ENCODE results near the gene MZB1. TPM values are rescaled to one million over a fixed set of nuclear protein-coding genes. Genes with fewer than 3 reads are reported as not detected.
A peak's percentile ranks its signal among the peaks of the same experiment; 100 is the strongest.

MZB1 gene
- total RNA-seq, 1 donor from 2014 or later: not detected

- no peaks in the 10 kb centered on the region for H3K36me3 Mint-ChIP-seq (ENCODE audit: low read depth)
- H3K27me3 Mint-ChIP-seq (ENCODE audit: low read depth): no peaks in the 10 kb centered on the region
- DNase-seq (ENCODE audit: low spot score): no peak
- no peak for TF ChIP-seq CTCF (IDR thresholded peaks at IDR 0.05)
- H3K27ac Mint-ChIP-seq (ENCODE audit: unreplicated experiment): peak overlapping the region; percentile 99
- H3K9me3 Mint-ChIP-seq (ENCODE audit: low read depth): no peaks in the 10 kb centered on the region
- peak overlapping the region; percentile 99 for H3K4me3 Mint-ChIP-seq (ENCODE audit: unreplicated experiment)
- peaks cover 38% of the 10 kb centered on the region for H3K4me1 Mint-ChIP-seq (ENCODE audit: low read depth)
Observed at GRCh38 chr5:139342423-139342723, 47.3 kb downstream of the MZB1 start.

- Mint-ChIP-seq H3K9me3 (ENCODE audit: low read depth) (no peaks in the 10 kb centered on the region), H3K27me3 (ENCODE audit: low read depth) (no peaks in the 10 kb centered on the region), H3K4me1 (ENCODE audit: low read depth) (peaks cover 39% of the 10 kb centered on the region), H3K27ac (ENCODE audit: unreplicated experiment) (peak within 1 kb of the TSS; percentile 99), H3K4me3 (ENCODE audit: unreplicated experiment) (peak within 1 kb of the TSS; percentile 99), H3K36me3 (ENCODE audit: low read depth) (no peaks in the 10 kb centered on the region)
- TF ChIP-seq CTCF (IDR thresholded peaks at IDR 0.05): peak; percentile 82
- DNase-seq (ENCODE audit: low spot score): peak; percentile 99
Observed at GRCh38 chr5:139341689-139342422, 47.9 kb downstream of the MZB1 start, which contains the start of gene PAIP2. TSS of gene PAIP2 (plus strand) at chr5:139341854. CDS start at chr5:139363785, 21,931 bp downstream.

- H3K4me3 Mint-ChIP-seq (ENCODE audit: unreplicated experiment): peak overlapping the region; percentile 99
- peaks cover 45% of the 10 kb centered on the region for H3K4me1 Mint-ChIP-seq (ENCODE audit: low read depth)
- H3K27me3 Mint-ChIP-seq (ENCODE audit: low read depth): no peaks in the 10 kb centered on the region
- no peak for DNase-seq (ENCODE audit: low spot score)
- H3K9me3 Mint-ChIP-seq (ENCODE audit: low read depth): no peaks in the 10 kb centered on the region
- TF ChIP-seq CTCF (IDR thresholded peaks at IDR 0.05): no peak
- peak overlapping the region; percentile 99 for H3K27ac Mint-ChIP-seq (ENCODE audit: unreplicated experiment)
- H3K36me3 Mint-ChIP-seq (ENCODE audit: low read depth): no peaks in the 10 kb centered on the region
Observed at GRCh38 chr5:139341187-139341688, 48.5 kb downstream of the MZB1 start.

- TF ChIP-seq CTCF (IDR thresholded peaks at IDR 0.05): no peak
Observed at GRCh38 chr5:139340051-139340450, 49.7 kb downstream of the MZB1 start.

More at GRCh38 chr5:139340051-139340450, 49.7 kb downstream of the MZB1 start:
- Mint-ChIP-seq H3K9me3 (ENCODE audit: low read depth) (no peaks in the 10 kb centered on the region), H3K27ac (ENCODE audit: unreplicated experiment) (peak overlapping the region; percentile 49), H3K27me3 (ENCODE audit: low read depth) (no peaks in the 10 kb centered on the region), H3K4me3 (ENCODE audit: unreplicated experiment) (no peak overlapping the region), H3K4me1 (ENCODE audit: low read depth) (peaks cover 43% of the 10 kb centered on the region), H3K36me3 (ENCODE audit: low read depth) (no peaks in the 10 kb centered on the region)
- DNase-seq (ENCODE audit: low spot score): no peak

Other genes with a start within 250 kb of the MZB1 start
- gene SIL1, start 191.5 kb downstream of the MZB1 start, total RNA-seq: 71.1 to 87.4 TPM (median 76.2 TPM) in 3 replicates
- 150 to 218 TPM (median 153 TPM) in 3 replicates for gene MATR3, start 96.2 kb downstream of the MZB1 start, total RNA-seq
- gene PAIP2, start 48.1 kb downstream of the MZB1 start, total RNA-seq: 43.8 to 53.0 TPM (median 47.9 TPM) in 3 replicates
- gene SLC23A1, start 6.6 kb downstream of the MZB1 start, total RNA-seq: not detected in 3 replicates
- 0.97 to 2.4 TPM (median 2.3 TPM) in 3 replicates for gene PROB1, start 5.2 kb upstream of the MZB1 start, total RNA-seq
- 2.7 to 3.7 TPM (median 3.7 TPM) in 3 replicates for gene SPATA24, start 14.2 kb upstream of the MZB1 start, total RNA-seq
- 17.4 to 27.0 TPM (median 25.6 TPM) in 3 replicates for gene DNAJC18, start 49.6 kb upstream of the MZB1 start, total RNA-seq
- 0.62 TPM in 1 of 3 replicates, not detected in the others for gene ECSCR, start 72.8 kb upstream of the MZB1 start, total RNA-seq
- not detected in 3 replicates for gene SMIM33, start 81.1 kb upstream of the MZB1 start, total RNA-seq
- 26.6 to 59.2 TPM (median 58.4 TPM) in 3 replicates for gene STING1, start 92.8 kb upstream of the MZB1 start, total RNA-seq
- 110 to 129 TPM (median 117 TPM) in 3 replicates for gene UBE2D2, start 171.4 kb upstream of the MZB1 start, total RNA-seq

All from chondrocyte (in vitro differentiated cells).